D721Med (cell line): ENCODE measurements around the gene EPX.

Experiments used
- DNase-seq: peaks from one replicate; pipeline ENCODE4 v3.0.0; 2011; ENCODE audit warnings: low spot score; ENCODE audit not compliant: insufficient read length
- FAIRE-seq: peaks from 2 replicates; lab custom pipeline; 2011; peaks lifted over from hg19 to GRCh38; lab: Jason Lieb, UNC
- TF ChIP-seq, protein P1 (sequence below): IDR thresholded peaks from 2 replicates; pipeline ENCODE4 v1.5.1; 2012; ENCODE audit warnings: mild to moderate bottlenecking, control low read depth; ENCODE audit not compliant: insufficient read depth; ENCODE audit errors: missing control alignments

The EPX gene

DNA sequence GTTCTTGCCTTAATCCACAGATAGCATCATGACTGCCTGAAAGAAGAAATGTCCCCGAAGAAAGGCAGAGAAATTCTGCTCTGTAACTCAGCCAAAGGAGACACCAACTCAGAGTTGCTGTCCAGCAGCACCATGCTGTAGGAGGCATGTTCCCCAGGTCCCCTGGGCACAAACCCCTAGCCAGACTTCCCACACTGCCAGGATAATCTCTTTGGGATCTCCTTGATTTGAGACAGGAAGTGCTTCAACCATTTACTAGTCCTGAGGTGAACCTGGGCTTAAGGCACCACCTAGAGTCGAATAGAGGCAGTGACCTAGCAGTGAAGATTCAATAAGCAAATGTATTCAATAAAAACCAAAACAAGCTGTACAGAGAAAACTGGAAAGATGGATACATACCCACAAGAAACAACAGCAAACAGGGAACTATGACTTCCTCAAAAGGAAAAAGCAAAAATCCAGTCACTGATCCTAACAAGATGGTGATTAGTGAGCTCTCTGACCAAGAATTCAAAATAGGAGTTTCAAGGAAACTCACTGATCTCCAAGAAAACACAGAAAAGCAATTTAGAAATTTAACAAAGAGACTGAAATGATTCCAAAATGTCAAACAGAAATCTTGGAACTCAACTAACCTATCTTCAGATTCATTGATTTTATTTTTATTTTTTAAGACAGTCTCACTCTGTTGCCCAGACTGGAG is 20.0 kb upstream of the EPX start:
- FAIRE-seq (peak; percentile 74), DNase-seq (no peak)
- TF ChIP-seq, protein P1, sequence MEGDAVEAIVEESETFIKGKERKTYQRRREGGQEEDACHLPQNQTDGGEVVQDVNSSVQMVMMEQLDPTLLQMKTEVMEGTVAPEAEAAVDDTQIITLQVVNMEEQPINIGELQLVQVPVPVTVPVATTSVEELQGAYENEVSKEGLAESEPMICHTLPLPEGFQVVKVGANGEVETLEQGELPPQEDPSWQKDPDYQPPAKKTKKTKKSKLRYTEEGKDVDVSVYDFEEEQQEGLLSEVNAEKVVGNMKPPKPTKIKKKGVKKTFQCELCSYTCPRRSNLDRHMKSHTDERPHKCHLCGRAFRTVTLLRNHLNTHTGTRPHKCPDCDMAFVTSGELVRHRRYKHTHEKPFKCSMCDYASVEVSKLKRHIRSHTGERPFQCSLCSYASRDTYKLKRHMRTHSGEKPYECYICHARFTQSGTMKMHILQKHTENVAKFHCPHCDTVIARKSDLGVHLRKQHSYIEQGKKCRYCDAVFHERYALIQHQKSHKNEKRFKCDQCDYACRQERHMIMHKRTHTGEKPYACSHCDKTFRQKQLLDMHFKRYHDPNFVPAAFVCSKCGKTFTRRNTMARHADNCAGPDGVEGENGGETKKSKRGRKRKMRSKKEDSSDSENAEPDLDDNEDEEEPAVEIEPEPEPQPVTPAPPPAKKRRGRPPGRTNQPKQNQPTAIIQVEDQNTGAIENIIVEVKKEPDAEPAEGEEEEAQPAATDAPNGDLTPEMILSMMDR = peak; percentile 64

DNA sequence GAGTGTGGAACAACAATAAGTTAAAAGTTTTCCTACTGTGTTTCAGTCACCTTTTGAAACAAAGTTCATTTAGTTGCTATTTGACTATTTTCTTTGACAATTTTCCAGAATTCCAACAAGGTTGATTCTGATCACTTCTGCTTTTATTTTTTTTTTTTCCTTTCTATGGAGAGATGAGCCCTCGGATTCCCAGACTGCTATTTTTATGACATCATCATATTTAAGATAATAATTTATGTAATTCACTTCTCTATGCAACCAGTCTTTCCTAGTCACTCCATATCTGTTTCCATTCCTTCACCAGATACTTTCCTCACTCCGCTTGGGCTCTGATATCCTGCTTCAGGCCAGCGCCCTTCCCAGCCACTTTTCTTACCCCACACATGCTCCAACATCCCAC is 17.7 kb upstream of the EPX start:
- FAIRE-seq (no peak), DNase-seq (no peak)
- TF ChIP-seq, protein P1 = no peak

DNA sequence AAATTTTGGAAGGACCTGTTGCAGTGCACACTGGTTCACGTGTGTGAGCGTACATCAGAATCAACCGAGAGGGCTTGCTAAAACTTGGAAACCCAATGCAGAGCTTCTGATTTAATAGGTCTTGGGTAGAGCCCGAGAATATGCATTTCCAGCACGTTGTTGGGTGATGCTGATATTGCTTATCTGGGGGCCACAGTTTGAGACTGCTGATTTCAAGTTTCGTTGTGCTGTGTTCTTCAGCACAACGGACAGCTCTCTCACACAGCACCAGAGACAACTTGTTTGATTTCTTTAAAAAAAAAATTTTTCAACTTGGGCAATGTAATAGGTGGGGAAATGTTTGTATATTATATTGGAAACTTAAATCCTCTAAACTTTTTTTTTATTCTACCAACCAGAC is 16.3 kb upstream of the EPX start:
- DNase-seq (no peak), FAIRE-seq (no peak)
- TF ChIP-seq, protein P1 = no peak

DNA sequence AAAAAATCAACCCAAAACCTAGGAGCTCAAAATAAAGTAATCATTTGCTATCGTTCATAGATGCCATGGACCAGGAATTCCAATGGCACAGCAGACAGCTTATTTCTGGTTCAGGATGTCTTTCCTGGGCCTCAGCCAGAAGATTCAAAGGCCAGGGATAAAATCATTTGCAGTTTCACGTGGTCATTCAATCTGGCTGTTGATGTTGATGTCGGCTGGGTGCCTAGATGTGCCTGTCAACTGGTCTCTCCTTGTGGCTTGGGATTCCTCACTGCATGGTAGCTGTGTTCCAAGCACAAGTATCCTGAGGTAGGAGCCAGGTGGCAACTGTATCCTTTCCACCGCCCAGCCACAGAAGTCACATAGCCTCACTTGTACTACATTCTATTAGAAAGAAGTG is 10.7 kb upstream of the EPX start:
- FAIRE-seq (no peak), DNase-seq (no peak)
- TF ChIP-seq, protein P1 = no peak

DNA sequence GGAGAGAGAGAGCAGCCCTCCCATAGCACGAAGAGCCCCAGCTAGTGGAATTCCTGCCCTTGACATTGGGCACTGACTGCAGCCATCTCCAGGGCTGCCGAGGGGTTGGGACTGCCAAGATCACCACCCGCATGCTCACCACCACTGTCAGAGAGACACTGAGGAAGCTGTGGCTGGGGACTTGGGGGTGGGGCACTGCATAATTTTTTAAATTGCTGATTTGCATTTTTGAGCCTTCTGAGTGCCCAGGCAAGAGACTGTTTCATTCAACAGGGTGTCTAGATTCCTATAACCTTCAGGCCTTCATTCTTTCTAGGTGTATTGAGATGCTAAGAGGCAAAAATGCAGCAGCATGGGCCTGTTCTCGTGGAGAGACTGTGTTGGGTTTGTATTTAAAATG is 9.0 kb upstream of the EPX start:
- no peak for FAIRE-seq
- DNase-seq = no peak
- TF ChIP-seq, protein P1 = no peak

DNA sequence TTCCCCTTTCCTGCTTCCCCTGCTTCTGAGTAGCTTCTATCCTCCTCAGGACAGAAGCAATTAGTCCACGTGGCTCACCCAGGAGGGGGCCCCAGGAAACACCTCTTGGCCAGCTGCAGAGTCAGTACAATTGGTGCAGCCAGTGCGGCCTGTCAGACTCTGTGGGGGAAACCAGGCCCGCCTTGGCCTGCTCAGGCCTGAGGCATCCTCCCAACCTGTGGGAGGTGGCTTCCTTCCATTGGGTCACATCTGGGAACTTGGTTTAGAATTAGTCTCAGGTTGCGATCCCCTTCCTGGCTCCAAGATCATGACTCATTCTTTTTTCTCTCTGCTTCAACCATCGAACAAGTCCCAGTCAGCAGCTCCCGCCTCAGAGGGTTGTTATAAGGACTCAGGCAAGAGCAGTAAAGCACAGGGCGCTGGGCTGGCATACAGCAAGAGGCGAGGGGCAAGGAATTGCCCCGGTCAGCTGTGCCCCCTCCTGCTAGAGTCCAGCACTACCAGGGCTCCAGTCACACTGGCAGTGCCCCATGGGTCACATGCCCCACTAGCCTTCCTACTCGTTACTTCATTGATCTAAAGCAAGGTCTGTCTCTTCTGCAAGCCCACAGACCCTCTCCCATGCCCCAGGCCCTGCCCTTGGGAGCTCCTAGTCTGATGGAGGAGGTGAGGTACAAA is 8.1 kb upstream of the EPX start:
- FAIRE-seq (no peak), DNase-seq (no peak)
- TF ChIP-seq, protein P1 = no peak
